Measurements from ENCODE around the gene DLG2. TPM values are rescaled to one million over a fixed set of nuclear protein-coding genes. Genes with fewer than 3 reads are reported as not detected.

Gene DLG2
- total RNA-seq, 3 donors from 2014 or later (not counting 1 experiment from before 2014, with no cell fraction given), result 1.7 to 2.9 (median 2.2) TPM

DNA sequence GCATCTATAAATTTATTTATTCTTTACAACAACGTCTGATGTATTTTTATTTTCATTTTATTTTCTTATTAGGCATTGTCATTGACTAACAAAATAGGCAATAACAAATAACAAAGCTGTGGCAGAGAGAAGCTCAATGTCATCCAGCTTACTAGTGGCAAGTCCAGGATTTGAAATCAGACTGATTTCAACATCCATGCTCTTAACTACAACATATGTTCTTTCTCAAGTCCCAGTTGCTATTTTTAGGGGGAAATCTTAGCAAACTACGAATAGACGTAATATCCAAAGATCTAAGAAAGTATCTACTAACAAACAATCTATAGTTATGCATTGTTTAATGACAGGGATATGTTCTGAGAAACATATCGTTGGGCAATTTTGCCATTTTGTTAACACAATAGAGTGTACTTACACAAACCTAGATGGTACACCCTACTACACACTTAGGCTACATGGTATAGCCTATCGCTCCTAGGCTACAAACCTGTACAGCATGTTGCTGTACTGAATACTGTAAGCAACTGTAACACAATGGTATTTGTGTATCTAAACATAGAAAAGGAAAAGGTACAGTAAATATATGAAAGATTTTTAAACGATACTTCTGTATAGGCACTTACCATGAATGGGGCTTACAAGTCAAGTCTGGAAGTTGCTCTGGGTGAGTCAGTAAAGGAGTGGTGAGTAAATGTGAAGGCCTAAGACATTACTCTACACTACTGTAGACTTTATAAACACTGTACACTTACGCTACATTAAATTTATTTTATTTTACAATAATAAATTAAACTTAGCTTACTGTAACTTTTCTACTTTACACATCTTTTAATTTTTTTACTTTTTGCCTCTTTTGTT, 151.3 kb downstream of the DLG2 start:
- intact Hi-C loops (cut with micrococcal nuclease), result no loop called here
- Histone ChIP-seq H3K9me3 (ENCODE audit: control insufficient read depth, insufficient read depth, low read length) (peaks cover 13% of the 10 kb centered on the region), H3K27me3 (ENCODE audit: control insufficient read depth, insufficient read depth, low read length) (no peaks in the 10 kb centered on the region), H3K4me1 (ENCODE audit: control insufficient read depth, insufficient read depth, low read length) (no peaks in the 10 kb centered on the region), H3K36me3 (ENCODE audit: control insufficient read depth, insufficient read depth, low read length) (no peaks in the 10 kb centered on the region), H3K4me3 (ENCODE audit: low read length) (no peak overlapping the region), H3K27ac (ENCODE audit: low read length) (no peak overlapping the region)
- no peaks in the 10 kb centered on the region for H3K4me1 Mint-ChIP-seq
- 100% methylated on average over 3 of the region's 7 CpGs for WGBS (ENCODE audit: insufficient coverage)
- H3K27me3 Mint-ChIP-seq (ENCODE audit: low read depth in 2 of 2), result no peaks in the 10 kb centered on the region
- no peak for ATAC-seq
- H3K36me3 Mint-ChIP-seq, result no peaks in the 10 kb centered on the region
- no peak overlapping the region for H3K4me3 Mint-ChIP-seq
- TF ChIP-seq, protein P1, sequence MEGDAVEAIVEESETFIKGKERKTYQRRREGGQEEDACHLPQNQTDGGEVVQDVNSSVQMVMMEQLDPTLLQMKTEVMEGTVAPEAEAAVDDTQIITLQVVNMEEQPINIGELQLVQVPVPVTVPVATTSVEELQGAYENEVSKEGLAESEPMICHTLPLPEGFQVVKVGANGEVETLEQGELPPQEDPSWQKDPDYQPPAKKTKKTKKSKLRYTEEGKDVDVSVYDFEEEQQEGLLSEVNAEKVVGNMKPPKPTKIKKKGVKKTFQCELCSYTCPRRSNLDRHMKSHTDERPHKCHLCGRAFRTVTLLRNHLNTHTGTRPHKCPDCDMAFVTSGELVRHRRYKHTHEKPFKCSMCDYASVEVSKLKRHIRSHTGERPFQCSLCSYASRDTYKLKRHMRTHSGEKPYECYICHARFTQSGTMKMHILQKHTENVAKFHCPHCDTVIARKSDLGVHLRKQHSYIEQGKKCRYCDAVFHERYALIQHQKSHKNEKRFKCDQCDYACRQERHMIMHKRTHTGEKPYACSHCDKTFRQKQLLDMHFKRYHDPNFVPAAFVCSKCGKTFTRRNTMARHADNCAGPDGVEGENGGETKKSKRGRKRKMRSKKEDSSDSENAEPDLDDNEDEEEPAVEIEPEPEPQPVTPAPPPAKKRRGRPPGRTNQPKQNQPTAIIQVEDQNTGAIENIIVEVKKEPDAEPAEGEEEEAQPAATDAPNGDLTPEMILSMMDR (IDR thresholded peaks at IDR 0.05), result no peak
- peaks cover 3 to 7% of the 10 kb centered on the region in 2 donors for H3K9me3 Mint-ChIP-seq
- no peak overlapping the region for H3K27ac Mint-ChIP-seq
- no peak for DNase-seq

DNA sequence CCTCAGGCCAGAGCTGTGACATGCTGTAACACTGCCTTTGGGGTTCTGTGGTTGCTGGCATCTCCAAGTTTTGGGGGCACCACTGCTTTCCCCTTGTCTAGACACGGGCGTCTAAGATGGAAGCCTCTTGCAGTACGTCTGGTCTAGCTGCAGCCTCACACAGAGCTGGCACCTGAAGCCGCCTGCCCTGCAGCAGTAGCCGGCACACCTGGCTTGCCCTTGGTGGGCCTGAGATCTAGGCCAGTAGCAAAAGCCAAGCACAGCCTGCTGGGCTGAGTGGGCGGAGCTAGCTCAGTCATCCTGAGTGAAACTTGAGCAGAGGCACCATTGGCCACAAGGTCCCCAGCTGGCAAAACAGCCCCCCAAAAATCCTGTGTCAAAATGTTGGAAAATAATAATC, 154.2 kb downstream of the DLG2 start:
- H3K4me3 ChIP-seq (ENCODE audit: low read length), result no peak overlapping the region
- no peak overlapping the region for H3K27ac ChIP-seq (ENCODE audit: low read length)
- H3K36me3 ChIP-seq (ENCODE audit: control insufficient read depth, insufficient read depth, low read length), result no peaks in the 10 kb centered on the region
- peaks cover 17% of the 10 kb centered on the region for H3K9me3 ChIP-seq (ENCODE audit: control insufficient read depth, insufficient read depth, low read length)
- Mint-ChIP-seq H3K9me3 (peaks cover 12 to 24% of the 10 kb centered on the region in 2 donors), H3K4me3 (no peak overlapping the region), H3K4me1 (no peaks in the 10 kb centered on the region), H3K36me3 (peaks cover 5% of the 10 kb centered on the region), H3K27ac (no peak overlapping the region), H3K27me3 (ENCODE audit: low read depth in 2 of 2) (no peaks in the 10 kb centered on the region)
- ATAC-seq, result no peak
- no peak for DNase-seq
- H3K27me3 ChIP-seq (ENCODE audit: control insufficient read depth, insufficient read depth, low read length), result no peaks in the 10 kb centered on the region
- no peaks in the 10 kb centered on the region for H3K4me1 ChIP-seq (ENCODE audit: control insufficient read depth, insufficient read depth, low read length)
- intact Hi-C loops (cut with micrococcal nuclease), result no loop called here
- 94% methylated on average over 6 of the region's 6 CpGs for WGBS (ENCODE audit: insufficient coverage)
- TF ChIP-seq, protein P1 (IDR thresholded peaks at IDR 0.05), result no peak

DNA sequence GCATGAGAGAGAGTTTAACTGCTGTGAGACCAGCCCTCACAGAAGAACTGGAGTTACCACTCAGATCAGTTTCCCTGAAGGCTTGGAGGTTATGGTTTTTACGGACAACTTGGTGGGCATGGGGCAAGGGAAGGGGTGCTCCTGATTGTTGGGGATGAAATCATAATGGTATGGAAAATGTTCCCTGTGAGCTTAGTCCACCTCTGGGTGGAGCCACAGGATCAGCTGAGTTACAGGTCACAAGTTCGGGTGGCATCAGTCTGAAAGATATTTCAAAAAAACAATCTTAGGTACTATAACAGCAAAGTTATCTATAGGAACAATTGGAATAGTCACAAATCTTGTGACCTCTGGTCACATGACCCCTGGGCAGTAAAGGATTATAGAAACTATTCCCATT, 162.9 kb downstream of the DLG2 start:
- no peak for ATAC-seq
- H3K27me3 ChIP-seq (ENCODE audit: control insufficient read depth, insufficient read depth, low read length), result no peaks in the 10 kb centered on the region
- 83% methylated on average over 2 of the region's 2 CpGs for WGBS (ENCODE audit: insufficient coverage)
- DNase-seq, result no peak
- peaks cover 12% of the 10 kb centered on the region for H3K36me3 Mint-ChIP-seq
- no peaks in the 10 kb centered on the region for H3K36me3 ChIP-seq (ENCODE audit: control insufficient read depth, insufficient read depth, low read length)
- intact Hi-C loops (cut with micrococcal nuclease), result no loop called here
- no peaks in the 10 kb centered on the region for H3K4me1 Mint-ChIP-seq
- H3K4me3 ChIP-seq (ENCODE audit: low read length), result no peak overlapping the region
- TF ChIP-seq, protein P1 (IDR thresholded peaks at IDR 0.05), result no peak
- H3K27me3 Mint-ChIP-seq (ENCODE audit: low read depth in 2 of 2), result no peaks in the 10 kb centered on the region
- no peak overlapping the region for H3K4me3 Mint-ChIP-seq
- peaks cover 19 to 24% of the 10 kb centered on the region in 2 donors for H3K9me3 Mint-ChIP-seq
- no peaks in the 10 kb centered on the region for H3K4me1 ChIP-seq (ENCODE audit: control insufficient read depth, insufficient read depth, low read length)
- H3K9me3 ChIP-seq (ENCODE audit: control insufficient read depth, insufficient read depth, low read length), result peaks cover 17% of the 10 kb centered on the region
- H3K27ac Mint-ChIP-seq, result no peak overlapping the region
- H3K27ac ChIP-seq (ENCODE audit: low read length), result no peak overlapping the region
